Testis (tissue), 2 donors: ENCODE data around the gene AMBRA1.

ENCODE experiments used
- POLR2A ChIP-seq: fragments of 450-650 bp; IDR thresholded peaks from one replicate; pipeline ENCODE4 v1.6.1; 2017; ENCODE audit warnings: antibody characterized with exemption, mild to moderate bottlenecking, moderate library complexity
- TF ChIP-seq, protein P1 (sequence below), 3 experiments: fragments of 450-650 bp in 2 of 3; fragments of 200-600 bp in 1 of 3; sonication (generic) in 1 of 3; IDR thresholded peaks; one replicate each; pipeline ENCODE4 v1.5.1; 2016 to 2019; ENCODE audit warnings: antibody characterized with exemption in 3 of 3, mild to moderate bottlenecking in 2 of 3, moderate library complexity in 1 of 3

DNA sequence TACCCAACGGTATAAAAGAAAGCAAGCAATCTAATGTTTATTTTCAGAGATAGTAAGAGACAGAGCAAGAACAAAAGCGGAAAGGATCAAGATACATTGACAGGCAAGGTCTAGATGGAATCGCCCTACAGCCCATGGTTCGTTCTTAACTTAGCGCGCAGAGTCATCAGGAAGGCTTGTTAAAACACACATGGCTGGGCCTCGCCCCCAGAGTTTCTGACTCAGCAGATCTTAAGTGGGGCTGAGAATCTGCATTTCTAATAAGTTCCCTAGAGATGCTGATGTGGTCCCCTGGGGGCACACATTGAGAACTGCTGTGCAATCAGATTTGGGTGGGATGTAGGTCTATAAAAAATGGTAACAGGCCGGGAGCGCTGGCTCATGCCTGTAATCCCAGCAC, 166.5 kb downstream of the AMBRA1 start:
- TF ChIP-seq, protein P1, sequence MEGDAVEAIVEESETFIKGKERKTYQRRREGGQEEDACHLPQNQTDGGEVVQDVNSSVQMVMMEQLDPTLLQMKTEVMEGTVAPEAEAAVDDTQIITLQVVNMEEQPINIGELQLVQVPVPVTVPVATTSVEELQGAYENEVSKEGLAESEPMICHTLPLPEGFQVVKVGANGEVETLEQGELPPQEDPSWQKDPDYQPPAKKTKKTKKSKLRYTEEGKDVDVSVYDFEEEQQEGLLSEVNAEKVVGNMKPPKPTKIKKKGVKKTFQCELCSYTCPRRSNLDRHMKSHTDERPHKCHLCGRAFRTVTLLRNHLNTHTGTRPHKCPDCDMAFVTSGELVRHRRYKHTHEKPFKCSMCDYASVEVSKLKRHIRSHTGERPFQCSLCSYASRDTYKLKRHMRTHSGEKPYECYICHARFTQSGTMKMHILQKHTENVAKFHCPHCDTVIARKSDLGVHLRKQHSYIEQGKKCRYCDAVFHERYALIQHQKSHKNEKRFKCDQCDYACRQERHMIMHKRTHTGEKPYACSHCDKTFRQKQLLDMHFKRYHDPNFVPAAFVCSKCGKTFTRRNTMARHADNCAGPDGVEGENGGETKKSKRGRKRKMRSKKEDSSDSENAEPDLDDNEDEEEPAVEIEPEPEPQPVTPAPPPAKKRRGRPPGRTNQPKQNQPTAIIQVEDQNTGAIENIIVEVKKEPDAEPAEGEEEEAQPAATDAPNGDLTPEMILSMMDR (IDR thresholded peaks at IDR 0.05): no peak
- no peak for TF ChIP-seq POLR2A
